MCF 10A (cell line): ENCODE data around the gene SOX5. TPM values are rescaled to one million over a fixed set of nuclear protein-coding genes. Genes with fewer than 3 reads are reported as not detected.

Experiments used
- BruUV-seq: library from RNA; stranded (reverse); fragments of 400-500 nt; replicated peaks from 2 replicates; lab custom pipeline; 2021; lab: Mats Ljungman, UMichigan
- CTCF ChIA-PET: fragments of 300-600 bp; sonication (Branson Sonifier 250); formaldehyde crosslinking; extraction: SDS; loops from one replicate; lab custom pipeline; 2021; ENCODE audit warnings: antibody characterized with exemption, inconsistent platforms; lab: Yijun Ruan, JAX
- POLR2A ChIA-PET: fragments of 300-600, 350-650 bp; sonication (Branson Sonifier 250); formaldehyde crosslinking; extraction: SDS; loops from one replicate; lab custom pipeline; 2020; ENCODE audit warnings: antibody characterized with exemption, inconsistent platforms; lab: Yijun Ruan, JAX
- DNase-seq: peaks from one replicate; pipeline ENCODE4 v3.0.0-alpha.2; 2018; ENCODE audit not compliant: unreplicated experiment
- H3K27ac Mint-ChIP-seq: one replicate; pipeline ENCODE4 v1.8.0; 2022; ENCODE audit warnings: mild to moderate bottlenecking, low read depth, mixed read lengths; ENCODE audit not compliant: unreplicated experiment
- H3K27me3 Mint-ChIP-seq: one replicate; pipeline ENCODE4 v1.8.0; 2022; ENCODE audit warnings: mixed read lengths; ENCODE audit not compliant: insufficient read depth, unreplicated experiment
- H3K36me3 Mint-ChIP-seq: one replicate; pipeline ENCODE4 v1.8.0; 2022; ENCODE audit warnings: mild to moderate bottlenecking, moderate library complexity, mixed read lengths; ENCODE audit not compliant: insufficient read depth, unreplicated experiment
- H3K4me1 Mint-ChIP-seq: one replicate; pipeline ENCODE4 v1.8.0; 2022; ENCODE audit warnings: mixed read lengths; ENCODE audit not compliant: insufficient read depth, unreplicated experiment
- H3K4me3 Mint-ChIP-seq: one replicate; pipeline ENCODE4 v1.8.0; 2022; ENCODE audit warnings: mild to moderate bottlenecking, moderate library complexity, mixed read lengths; ENCODE audit not compliant: unreplicated experiment
- H3K9me3 Mint-ChIP-seq: one replicate; pipeline ENCODE4 v1.8.0; 2022; ENCODE audit warnings: mixed read lengths; ENCODE audit not compliant: unreplicated experiment
- intact Hi-C: fragments of 100-400 bp; cut with micrococcal nuclease; formaldehyde crosslinking; loops from 2 replicates; pipeline ENCODE4 v1.14.1; 2022
- total RNA-seq: library from RNA; stranded (reverse); gene quantifications from 2 replicates; pipeline ENCODE4 v1.2.3, GENCODE V29; 2022
- TF ChIP-seq, protein P1 (sequence below): fragments of 200-600 bp; IDR thresholded peaks from one replicate; pipeline ENCODE4 v1.8.0; 2022; ENCODE audit warnings: antibody characterized with exemption, mild to moderate bottlenecking; ENCODE audit not compliant: unreplicated experiment

SOX5 gene
- total RNA-seq, 1 experiment from 2014 or later = 0.91 TPM

DNA sequence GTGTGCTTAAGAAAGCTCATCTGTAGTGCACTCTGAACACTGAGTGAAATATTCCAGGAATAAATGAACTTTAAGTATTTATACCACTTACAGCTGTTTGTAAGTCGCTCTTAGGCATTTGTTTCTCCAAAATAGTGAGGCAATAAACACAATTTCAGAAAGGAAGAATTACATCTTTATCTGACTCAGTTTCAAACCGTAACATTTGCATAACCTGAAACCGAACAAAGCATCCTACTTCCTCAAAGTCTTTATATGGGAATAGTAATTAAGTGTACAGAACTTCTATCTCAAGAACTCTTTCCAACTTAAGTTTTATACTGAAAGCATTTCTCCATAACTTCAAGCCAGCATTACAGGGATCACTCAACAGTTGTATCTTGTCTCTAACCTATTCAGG, 58.4 kb downstream of the SOX5 start:
- POLR2A ChIA-PET = no interaction called here
- no peak overlapping the region for H3K27ac Mint-ChIP-seq
- DNase-seq = no peak
- no peaks in the 10 kb centered on the region for H3K36me3 Mint-ChIP-seq
- BruUV-seq = no TSS peak
- TF ChIP-seq, protein P1, sequence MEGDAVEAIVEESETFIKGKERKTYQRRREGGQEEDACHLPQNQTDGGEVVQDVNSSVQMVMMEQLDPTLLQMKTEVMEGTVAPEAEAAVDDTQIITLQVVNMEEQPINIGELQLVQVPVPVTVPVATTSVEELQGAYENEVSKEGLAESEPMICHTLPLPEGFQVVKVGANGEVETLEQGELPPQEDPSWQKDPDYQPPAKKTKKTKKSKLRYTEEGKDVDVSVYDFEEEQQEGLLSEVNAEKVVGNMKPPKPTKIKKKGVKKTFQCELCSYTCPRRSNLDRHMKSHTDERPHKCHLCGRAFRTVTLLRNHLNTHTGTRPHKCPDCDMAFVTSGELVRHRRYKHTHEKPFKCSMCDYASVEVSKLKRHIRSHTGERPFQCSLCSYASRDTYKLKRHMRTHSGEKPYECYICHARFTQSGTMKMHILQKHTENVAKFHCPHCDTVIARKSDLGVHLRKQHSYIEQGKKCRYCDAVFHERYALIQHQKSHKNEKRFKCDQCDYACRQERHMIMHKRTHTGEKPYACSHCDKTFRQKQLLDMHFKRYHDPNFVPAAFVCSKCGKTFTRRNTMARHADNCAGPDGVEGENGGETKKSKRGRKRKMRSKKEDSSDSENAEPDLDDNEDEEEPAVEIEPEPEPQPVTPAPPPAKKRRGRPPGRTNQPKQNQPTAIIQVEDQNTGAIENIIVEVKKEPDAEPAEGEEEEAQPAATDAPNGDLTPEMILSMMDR = no peak
- H3K27me3 Mint-ChIP-seq = peaks cover 90% of the 10 kb centered on the region
- CTCF ChIA-PET = no interaction called here
- H3K4me3 Mint-ChIP-seq = no peak overlapping the region
- H3K4me1 Mint-ChIP-seq = no peaks in the 10 kb centered on the region
- no peaks in the 10 kb centered on the region for H3K9me3 Mint-ChIP-seq
- intact Hi-C loops = no loop called here

GRCh38 chr12:23889069-23889440, 60.4 kb downstream of the SOX5 start:
- TF ChIP-seq, protein P1 = no peak
- no peaks in the 10 kb centered on the region for H3K4me1 Mint-ChIP-seq
- DNase-seq = no peak
- intact Hi-C loops = no loop called here
- POLR2A ChIA-PET = interaction anchor here (0.7 kb wide), 1 partner anchor 320 kb away, joined by 3 read pairs; no protein-coding TSS in a partner anchor
- H3K9me3 Mint-ChIP-seq = no peaks in the 10 kb centered on the region
- no peak overlapping the region for H3K27ac Mint-ChIP-seq
- no peak overlapping the region for H3K4me3 Mint-ChIP-seq
- CTCF ChIA-PET = interaction anchor here (0.6 kb wide), 1 partner anchor 23 kb away, joined by 3 read pairs; no protein-coding TSS in a partner anchor
- H3K27me3 Mint-ChIP-seq = peaks cover 98% of the 10 kb centered on the region
- H3K36me3 Mint-ChIP-seq = no peaks in the 10 kb centered on the region
- no TSS peak for BruUV-seq

GRCh38 chr12:23888396-23889068, 60.9 kb downstream of the SOX5 start:
- DNase-seq = no peak
- Mint-ChIP-seq H3K4me1 (no peaks in the 10 kb centered on the region), H3K27me3 (peaks cover 95% of the 10 kb centered on the region), H3K27ac (no peak overlapping the region), H3K9me3 (no peaks in the 10 kb centered on the region), H3K36me3 (no peaks in the 10 kb centered on the region), H3K4me3 (no peak overlapping the region)
- ChIA-PET CTCF (interaction anchor here (0.6 kb wide), 1 partner anchor 22 kb away, joined by 3 read pairs; no protein-coding TSS in a partner anchor), POLR2A (interaction anchor here (0.7 kb wide), 1 partner anchor 320 kb away, joined by 3 read pairs; no protein-coding TSS in a partner anchor)
- BruUV-seq = no TSS peak
- TF ChIP-seq, protein P1 = no peak
- intact Hi-C loops = no loop called here

DNA sequence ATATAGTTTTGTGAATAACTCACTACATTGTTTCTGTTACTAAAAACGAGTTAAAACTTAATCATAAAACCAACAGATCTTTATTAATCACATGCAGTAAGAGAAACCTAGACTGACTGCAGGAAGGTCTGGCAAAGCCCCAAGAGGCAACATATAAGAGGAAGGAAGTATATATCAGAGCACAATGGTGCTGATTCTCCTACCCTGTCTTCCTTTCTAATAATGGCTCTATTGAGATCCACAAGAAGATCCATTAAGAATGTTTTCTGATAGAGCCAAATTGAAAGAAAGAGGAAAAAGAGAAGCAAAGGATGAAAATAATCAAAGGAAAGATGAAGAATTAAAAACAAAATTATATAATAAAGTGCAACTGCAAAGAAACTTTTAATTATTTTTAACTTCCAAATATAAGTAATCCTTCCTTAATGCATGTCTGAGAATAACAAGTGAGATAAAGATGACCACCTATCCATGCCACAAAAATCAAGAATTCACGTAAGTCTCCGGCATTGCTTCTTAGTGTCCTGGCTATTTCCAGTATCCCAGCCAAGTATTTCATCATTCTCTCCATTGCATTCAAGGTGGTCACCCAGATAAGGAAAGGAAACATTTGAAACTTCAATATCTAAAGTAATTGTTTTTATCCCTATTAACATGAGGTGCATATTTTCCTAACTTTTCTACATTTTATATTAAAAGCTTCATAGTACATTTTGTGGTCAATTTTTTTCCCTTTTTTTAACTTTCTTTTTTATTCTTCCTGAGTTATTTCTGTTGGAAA, 62.2 kb downstream of the SOX5 start:
- intact Hi-C loops = no loop called here
- TF ChIP-seq, protein P1 = no peak
- BruUV-seq = no TSS peak
- Mint-ChIP-seq H3K4me1 (no peaks in the 10 kb centered on the region), H3K9me3 (no peaks in the 10 kb centered on the region), H3K27ac (no peak overlapping the region), H3K27me3 (peaks cover 95% of the 10 kb centered on the region), H3K36me3 (no peaks in the 10 kb centered on the region), H3K4me3 (no peak overlapping the region)
- ChIA-PET CTCF (no interaction called here), POLR2A (no interaction called here)
- DNase-seq = no peak
